Fibroblast of villous mesenchyme (primary cell): ENCODE measurements around the gene TSPAN3. TPM values are rescaled to one million over a fixed set of nuclear protein-coding genes. Genes with fewer than 3 reads are reported as not detected.
A peak's percentile ranks its signal among the peaks of the same experiment; 100 is the strongest.

Source experiments
- DNase-seq: peaks from one replicate; pipeline ENCODE4 v3.0.0-alpha.2; 2010; ENCODE audit warnings: low read depth
- H3K4me3 ChIP-seq: 2 replicates; pipeline ENCODE4 v1.5.1; 2011; ENCODE audit warnings: low read depth, mild to moderate bottlenecking, low read length
- total RNA-seq: library from RNA; depleted of rRNA; stranded (reverse); fragments of >200 nt; gene quantifications from 2 replicates; pipeline ENCODE4 v1.2.3, GENCODE V29; 2012
- TF ChIP-seq, protein P1 (sequence below): IDR thresholded peaks from 2 replicates; pipeline ENCODE4 v1.5.1; 2012; ENCODE audit warnings: low read depth, mild to moderate bottlenecking, low read length; ENCODE audit not compliant: insufficient read depth

The TSPAN3 gene
- total RNA-seq, 1 donor, result 203 TPM

- TF ChIP-seq, protein P1, sequence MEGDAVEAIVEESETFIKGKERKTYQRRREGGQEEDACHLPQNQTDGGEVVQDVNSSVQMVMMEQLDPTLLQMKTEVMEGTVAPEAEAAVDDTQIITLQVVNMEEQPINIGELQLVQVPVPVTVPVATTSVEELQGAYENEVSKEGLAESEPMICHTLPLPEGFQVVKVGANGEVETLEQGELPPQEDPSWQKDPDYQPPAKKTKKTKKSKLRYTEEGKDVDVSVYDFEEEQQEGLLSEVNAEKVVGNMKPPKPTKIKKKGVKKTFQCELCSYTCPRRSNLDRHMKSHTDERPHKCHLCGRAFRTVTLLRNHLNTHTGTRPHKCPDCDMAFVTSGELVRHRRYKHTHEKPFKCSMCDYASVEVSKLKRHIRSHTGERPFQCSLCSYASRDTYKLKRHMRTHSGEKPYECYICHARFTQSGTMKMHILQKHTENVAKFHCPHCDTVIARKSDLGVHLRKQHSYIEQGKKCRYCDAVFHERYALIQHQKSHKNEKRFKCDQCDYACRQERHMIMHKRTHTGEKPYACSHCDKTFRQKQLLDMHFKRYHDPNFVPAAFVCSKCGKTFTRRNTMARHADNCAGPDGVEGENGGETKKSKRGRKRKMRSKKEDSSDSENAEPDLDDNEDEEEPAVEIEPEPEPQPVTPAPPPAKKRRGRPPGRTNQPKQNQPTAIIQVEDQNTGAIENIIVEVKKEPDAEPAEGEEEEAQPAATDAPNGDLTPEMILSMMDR, result no peak
- H3K4me3 ChIP-seq, result no peak overlapping the region
- DNase-seq, result no peak
Measured at GRCh38 chr15:77087213-77087612, 16.3 kb upstream of the TSPAN3 start.

DNA sequence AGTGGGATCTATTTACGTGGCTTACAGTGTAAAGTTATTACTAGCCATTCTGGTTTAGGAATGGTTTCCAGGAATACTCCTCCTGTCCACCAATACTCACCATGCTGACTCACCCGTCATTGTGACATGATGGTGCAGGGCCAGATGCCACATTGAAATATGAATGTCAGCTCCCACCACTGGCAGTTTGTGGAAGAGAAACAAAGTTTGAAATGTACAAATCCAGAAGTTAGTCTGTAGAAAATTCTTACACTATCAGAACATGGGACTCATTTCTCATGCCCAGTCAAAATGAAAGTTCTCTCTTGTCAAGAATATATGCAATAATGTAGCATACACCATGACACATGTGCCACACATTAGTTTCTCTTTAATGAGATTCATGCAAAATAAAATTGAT is 14.4 kb upstream of the TSPAN3 start:
- DNase-seq, result peak; percentile 19
- TF ChIP-seq, protein P1, result no peak
- H3K4me3 ChIP-seq, result no peak overlapping the region

DNA sequence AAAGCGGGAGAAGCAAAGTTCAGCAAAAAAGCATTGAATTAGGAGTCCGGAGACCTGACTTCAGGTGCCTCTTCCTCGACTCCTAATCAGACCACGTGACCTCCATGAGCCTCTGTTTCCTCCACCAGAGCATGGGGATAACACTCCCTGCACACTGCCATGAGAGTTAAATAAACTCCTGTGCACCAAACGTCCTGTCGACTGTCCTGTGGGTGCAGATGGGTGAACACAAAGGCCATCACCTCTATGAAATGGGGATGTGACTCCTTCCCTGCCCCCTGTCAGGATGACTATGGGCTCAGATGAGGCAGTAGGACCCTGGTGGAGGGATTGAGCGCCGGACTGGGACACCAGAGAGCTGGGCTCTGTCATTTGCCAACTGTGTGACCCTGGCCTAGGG is 13.5 kb upstream of the TSPAN3 start:
- DNase-seq, result no peak
- TF ChIP-seq, protein P1, result no peak
- no peak overlapping the region for H3K4me3 ChIP-seq

- TF ChIP-seq, protein P1, result no peak
- peak overlapping the region; percentile 36 for H3K4me3 ChIP-seq
- DNase-seq, result peak; percentile 61
Measured at GRCh38 chr15:77083381-77084160, 12.7 kb upstream of the TSPAN3 start.

DNA sequence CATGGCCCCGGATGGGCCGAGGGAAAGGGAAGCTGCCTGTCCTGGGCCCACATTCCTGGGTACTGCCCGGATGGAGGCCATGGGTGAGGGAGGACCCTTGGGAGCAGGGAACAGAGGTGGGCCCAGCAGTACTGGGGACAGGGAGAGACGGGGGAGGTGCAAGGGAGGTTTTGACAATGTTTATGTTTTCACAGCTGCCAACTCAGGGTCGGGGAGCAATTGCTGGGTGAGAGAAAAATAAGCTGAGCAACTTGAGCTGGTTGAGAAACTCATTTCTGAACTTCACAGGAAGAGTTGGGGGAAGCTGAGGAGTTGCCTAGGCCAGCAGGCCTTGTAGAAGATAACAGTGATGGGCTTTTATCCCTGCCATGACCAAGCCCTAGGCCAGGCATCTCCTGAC is 11.1 kb upstream of the TSPAN3 start:
- no peak overlapping the region for H3K4me3 ChIP-seq
- no peak for DNase-seq
- TF ChIP-seq, protein P1, result no peak

- H3K4me3 ChIP-seq, result no peak overlapping the region
- DNase-seq, result no peak
- TF ChIP-seq, protein P1, result no peak
Measured at GRCh38 chr15:77076323-77076915, 5.5 kb upstream of the TSPAN3 start.

- TF ChIP-seq, protein P1, result no peak
- DNase-seq, result no peak
- H3K4me3 ChIP-seq, result no peak overlapping the region
Measured at GRCh38 chr15:77075528-77075927, 4.6 kb upstream of the TSPAN3 start.
